ENCODE measurements around the gene GFRA1.

GFRA1 gene

DNA sequence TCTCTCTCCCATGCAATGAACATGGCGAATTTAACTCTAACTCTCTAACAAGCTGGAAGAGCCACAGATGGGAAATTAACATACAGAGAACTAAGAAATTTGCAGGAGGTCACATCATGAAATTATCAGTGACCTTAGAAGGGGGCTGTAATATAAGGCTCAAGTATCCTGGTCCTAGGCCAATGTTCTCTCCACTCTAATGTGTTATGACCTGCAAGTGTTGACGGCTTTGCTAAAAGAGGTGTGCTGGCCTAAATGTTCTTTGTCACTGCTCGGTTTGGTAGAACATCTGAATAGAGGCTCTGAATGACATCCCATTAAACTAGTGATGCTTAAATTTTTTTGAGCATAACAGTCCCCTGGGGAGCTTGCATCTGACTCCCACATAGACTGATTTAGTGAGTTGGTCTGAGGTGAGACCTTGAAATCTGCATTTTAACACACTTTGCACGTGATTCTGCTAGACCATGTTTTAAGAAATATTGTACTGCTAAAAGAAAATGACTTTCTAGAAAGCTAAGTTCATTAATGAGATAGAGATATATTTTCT is 129.3 kb downstream of the GFRA1 start:
- no peak for TF ChIP-seq CTCF (IDR thresholded peaks at IDR 0.05; ENCODE audit: borderline replicate concordance, insufficient read depth, low read depth, low read length)
- H3K4me3 ChIP-seq (ENCODE audit: low read depth, low read length), result no peak overlapping the region

- no peak overlapping the region for H3K4me3 ChIP-seq (ENCODE audit: low read depth, low read length)
- no peak for TF ChIP-seq CTCF (IDR thresholded peaks at IDR 0.05; ENCODE audit: borderline replicate concordance, insufficient read depth, low read depth, low read length)
Observed at GRCh38 chr10:116141855-116142254, 131.2 kb downstream of the GFRA1 start.

GRCh38 chr10:116141246-116141645 is 131.8 kb downstream of the GFRA1 start:
- TF ChIP-seq CTCF (IDR thresholded peaks at IDR 0.05; ENCODE audit: borderline replicate concordance, insufficient read depth, low read depth, low read length), result no peak
- no peak overlapping the region for H3K4me3 ChIP-seq (ENCODE audit: low read depth, low read length)

DNA sequence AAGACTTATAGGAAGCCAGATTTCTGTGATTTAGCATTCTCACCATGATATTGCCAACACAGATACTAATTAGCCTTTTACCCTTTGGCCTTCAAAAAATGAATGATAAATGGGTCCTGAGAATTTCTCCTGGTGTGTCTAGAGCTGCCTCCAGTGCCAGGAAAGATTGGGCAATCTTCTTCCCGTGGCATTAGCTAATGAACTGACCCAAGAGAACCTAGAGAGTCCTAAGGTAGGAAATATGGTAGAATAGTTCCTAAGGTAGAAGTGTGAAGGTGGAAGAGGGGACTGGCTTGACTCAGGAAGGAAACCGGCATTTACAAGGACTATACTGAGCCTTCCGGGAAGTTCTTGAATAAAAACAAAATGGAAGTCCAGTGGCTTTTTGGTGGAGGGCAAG is 133.1 kb downstream of the GFRA1 start:
- no peak for TF ChIP-seq CTCF (IDR thresholded peaks at IDR 0.05; ENCODE audit: borderline replicate concordance, insufficient read depth, low read depth, low read length)
- no peak overlapping the region for H3K4me3 ChIP-seq (ENCODE audit: low read depth, low read length)

DNA sequence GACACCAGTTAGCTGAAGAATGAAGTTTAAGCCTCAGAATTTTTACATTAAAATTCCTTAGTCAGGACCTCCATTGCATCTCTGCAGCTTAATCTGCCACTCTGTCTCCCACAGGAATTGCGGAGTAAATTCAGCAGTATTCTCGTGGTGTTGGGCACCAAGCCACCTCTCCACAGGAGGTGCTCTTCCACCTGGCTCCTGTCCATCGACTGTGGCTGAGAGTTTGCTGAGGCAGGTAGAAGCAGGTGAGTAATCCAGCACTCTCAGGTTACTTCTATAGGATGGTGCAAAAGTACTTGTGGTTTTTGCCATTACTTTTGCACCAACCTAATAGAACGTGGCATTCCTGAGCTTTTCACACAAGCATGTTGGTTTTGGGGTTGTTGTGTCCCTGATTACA is 134.1 kb downstream of the GFRA1 start:
- H3K4me3 ChIP-seq (ENCODE audit: low read depth, low read length), result no peak overlapping the region
- no peak for TF ChIP-seq CTCF (IDR thresholded peaks at IDR 0.05; ENCODE audit: borderline replicate concordance, insufficient read depth, low read depth, low read length)

DNA sequence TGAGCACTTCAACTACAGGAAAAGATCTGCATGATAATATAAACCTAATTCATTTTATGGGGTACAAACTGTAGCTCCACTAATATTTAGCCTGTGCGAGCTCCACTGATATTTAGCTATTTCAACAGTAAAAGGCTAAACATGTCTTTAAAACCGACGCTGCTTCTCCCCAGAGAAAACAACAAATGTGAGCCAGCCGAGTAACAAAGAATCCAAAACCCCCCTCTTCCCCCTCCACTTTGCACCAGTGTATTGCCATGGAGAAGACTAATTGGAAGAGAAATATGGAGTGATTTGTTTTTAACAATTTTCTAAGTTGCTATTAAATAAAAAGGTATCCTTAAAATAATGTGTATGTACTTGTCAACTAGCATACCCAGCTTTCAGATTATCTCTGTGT is 136.7 kb downstream of the GFRA1 start:
- no peak overlapping the region for H3K4me3 ChIP-seq (ENCODE audit: low read depth, low read length)
- no peak for TF ChIP-seq CTCF (IDR thresholded peaks at IDR 0.05; ENCODE audit: borderline replicate concordance, insufficient read depth, low read depth, low read length)

GRCh38 chr10:116134322-116134721 is 138.7 kb downstream of the GFRA1 start:
- no peak for TF ChIP-seq CTCF (IDR thresholded peaks at IDR 0.05; ENCODE audit: borderline replicate concordance, insufficient read depth, low read depth, low read length)
- no peak overlapping the region for H3K4me3 ChIP-seq (ENCODE audit: low read depth, low read length)

All from GM12875 (cell line).